Memory B cell (primary cell): ENCODE measurements around the gene CCDC28B.
A peak's percentile ranks its signal among the peaks of the same experiment; 100 is the strongest.

ENCODE experiments used
- ATAC-seq: fragments of 150-1000 bp; cut with Tn5 transposase; 2 replicates; pipeline ENCODE4 v1.10.0; 2021; ENCODE audit warnings: low read depth, mild to moderate bottlenecking, moderate library complexity
- DNase-seq, 2 donors: peaks; one replicate each; pipeline ENCODE4 v3.0.0; 2022; ENCODE audit warnings: low spot score in 2 of 2
- H3K27ac Mint-ChIP-seq: one replicate; pipeline ENCODE4 v1.8.0; 2022; ENCODE audit warnings: mild to moderate bottlenecking, moderate library complexity, mixed read lengths
- H3K27me3 Mint-ChIP-seq: one replicate; pipeline ENCODE4 v1.8.0; 2022; ENCODE audit warnings: mixed read lengths
- H3K36me3 Mint-ChIP-seq: one replicate; pipeline ENCODE4 v1.8.0; 2022; ENCODE audit warnings: mild to moderate bottlenecking, mixed read lengths
- H3K4me1 Mint-ChIP-seq: one replicate; pipeline ENCODE4 v1.8.0; 2022; ENCODE audit warnings: mixed read lengths
- H3K4me3 Mint-ChIP-seq: one replicate; pipeline ENCODE4 v1.8.0; 2022; ENCODE audit warnings: mild to moderate bottlenecking, moderate library complexity, mixed read lengths
- H3K9me3 Mint-ChIP-seq: one replicate; pipeline ENCODE4 v1.8.0; 2022; ENCODE audit warnings: mixed read lengths

The CCDC28B gene

GRCh38 chr1:32199043-32199716 lies 1.2 kb upstream of the CCDC28B start:
- peaks cover 10% of the 10 kb centered on the region for H3K36me3 Mint-ChIP-seq
- H3K27ac Mint-ChIP-seq, result peak overlapping the region; percentile 56
- H3K4me3 Mint-ChIP-seq, result no peak overlapping the region
- H3K27me3 Mint-ChIP-seq, result no peaks in the 10 kb centered on the region
- DNase-seq (no peak), ATAC-seq (no peak)
- H3K4me1 Mint-ChIP-seq, result peaks cover 22% of the 10 kb centered on the region
- no peaks in the 10 kb centered on the region for H3K9me3 Mint-ChIP-seq

DNA sequence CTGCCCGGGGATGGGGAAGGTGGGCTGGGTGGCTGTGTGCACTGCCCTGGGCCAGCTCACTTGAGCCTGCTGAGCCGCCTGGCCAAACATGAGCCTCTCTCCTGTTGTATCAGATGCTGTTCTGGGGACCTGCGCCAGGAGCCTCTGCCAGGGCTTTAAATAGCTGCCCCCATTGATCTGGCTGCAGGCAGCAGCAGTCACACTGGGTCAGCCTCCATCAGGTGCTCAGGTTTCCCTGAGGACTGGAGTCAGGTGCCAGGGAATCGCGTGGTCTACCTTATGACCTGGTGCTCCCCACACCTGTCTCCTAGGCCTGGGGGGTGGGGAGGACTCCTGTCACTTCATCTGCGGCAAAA lies 700 bp upstream of the CCDC28B start:
- Mint-ChIP-seq H3K27me3 (no peaks in the 10 kb centered on the region), H3K4me3 (peak overlapping the region; percentile 97), H3K27ac (peak overlapping the region; percentile 92), H3K4me1 (peaks cover 22% of the 10 kb centered on the region), H3K9me3 (no peaks in the 10 kb centered on the region), H3K36me3 (peaks cover 6% of the 10 kb centered on the region)
- DNase-seq (no peak), ATAC-seq (no peak)

DNA sequence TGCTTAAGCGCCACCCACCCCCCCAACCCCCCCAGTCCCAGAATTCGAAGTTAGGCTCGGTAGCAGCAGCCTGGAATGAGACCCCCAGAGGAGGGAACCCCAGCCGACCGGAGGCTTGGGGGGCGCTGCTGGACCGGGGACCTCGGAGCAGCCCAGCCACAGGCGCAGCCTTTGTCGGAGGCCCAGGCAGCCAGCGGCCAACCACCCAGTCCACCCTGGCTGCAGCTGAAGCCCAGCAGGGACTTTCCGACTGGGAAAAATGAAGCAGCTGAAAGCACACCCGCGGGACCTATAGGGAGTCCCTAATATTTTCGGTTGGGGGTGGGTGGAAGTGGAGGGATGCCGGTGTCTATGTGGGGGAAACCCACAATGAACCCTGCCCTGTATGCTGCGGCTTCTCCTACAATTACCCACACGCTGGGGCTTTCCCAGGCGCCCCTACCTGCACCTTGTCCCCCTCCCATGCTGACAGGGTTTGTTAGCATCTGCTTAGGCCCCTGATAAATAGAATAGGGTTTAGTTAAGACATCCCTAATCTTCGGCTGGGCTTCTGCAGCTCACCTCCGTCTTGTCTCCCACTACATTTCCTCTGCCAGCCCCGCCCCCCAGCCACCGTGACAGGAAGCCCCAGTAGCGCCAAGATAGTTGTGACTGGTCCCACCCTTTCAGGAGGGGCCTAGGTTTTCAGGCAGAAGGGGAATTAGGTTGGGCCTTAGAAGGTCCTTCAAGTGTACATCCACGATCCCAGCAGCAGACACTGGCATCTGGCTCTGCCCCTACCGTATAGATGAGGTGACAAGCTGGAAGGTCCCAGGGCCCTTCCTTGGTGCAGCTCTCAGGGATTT lies 838 bp downstream of the CCDC28B start:
- Mint-ChIP-seq H3K36me3 (peaks cover 3% of the 10 kb centered on the region), H3K27me3 (no peaks in the 10 kb centered on the region), H3K27ac (peak overlapping the region; percentile 92), H3K9me3 (no peaks in the 10 kb centered on the region), H3K4me1 (peaks cover 22% of the 10 kb centered on the region), H3K4me3 (peak overlapping the region; percentile 97)
- DNase-seq (peak; percentile 53 to 61), ATAC-seq (peak; percentile 73)

- H3K27ac Mint-ChIP-seq, result peak overlapping the region; percentile 89
- no peaks in the 10 kb centered on the region for H3K36me3 Mint-ChIP-seq
- ATAC-seq (no peak), DNase-seq (no peak)
- H3K9me3 Mint-ChIP-seq, result no peaks in the 10 kb centered on the region
- peaks cover 40% of the 10 kb centered on the region for H3K4me1 Mint-ChIP-seq
- no peaks in the 10 kb centered on the region for H3K27me3 Mint-ChIP-seq
- peak overlapping the region; percentile 87 for H3K4me3 Mint-ChIP-seq
These were observed 4.6 kb downstream of the CCDC28B start for GRCh38 chr1:32204943-32205361.

GRCh38 chr1:32205401-32206370 lies 5.3 kb downstream of the CCDC28B start, which contains the start of gene IQCC:
Gene IQCC, plus strand, starts transcription at chr1:32205671. Its CDS starts 11 bp downstream, at chr1:32205682.
- Mint-ChIP-seq H3K27me3 (no peaks in the 10 kb centered on the region), H3K27ac (peak within 1 kb of the TSS; percentile 89), H3K4me1 (peaks cover 34% of the 10 kb centered on the region), H3K9me3 (no peaks in the 10 kb centered on the region), H3K4me3 (peak within 1 kb of the TSS; percentile 87), H3K36me3 (no peaks in the 10 kb centered on the region)
- peak; percentile 65 for ATAC-seq
- peak; percentile 78 to 79 for DNase-seq

GRCh38 chr1:32208469-32208868 lies 8.1 kb downstream of the CCDC28B start:
- H3K9me3 Mint-ChIP-seq, result no peaks in the 10 kb centered on the region
- H3K27me3 Mint-ChIP-seq, result no peaks in the 10 kb centered on the region
- ATAC-seq (peak; percentile 68), DNase-seq (no peak)
- H3K4me3 Mint-ChIP-seq, result no peak overlapping the region
- no peaks in the 10 kb centered on the region for H3K36me3 Mint-ChIP-seq
- peaks cover 21% of the 10 kb centered on the region for H3K4me1 Mint-ChIP-seq
- H3K27ac Mint-ChIP-seq, result no peak overlapping the region

DNA sequence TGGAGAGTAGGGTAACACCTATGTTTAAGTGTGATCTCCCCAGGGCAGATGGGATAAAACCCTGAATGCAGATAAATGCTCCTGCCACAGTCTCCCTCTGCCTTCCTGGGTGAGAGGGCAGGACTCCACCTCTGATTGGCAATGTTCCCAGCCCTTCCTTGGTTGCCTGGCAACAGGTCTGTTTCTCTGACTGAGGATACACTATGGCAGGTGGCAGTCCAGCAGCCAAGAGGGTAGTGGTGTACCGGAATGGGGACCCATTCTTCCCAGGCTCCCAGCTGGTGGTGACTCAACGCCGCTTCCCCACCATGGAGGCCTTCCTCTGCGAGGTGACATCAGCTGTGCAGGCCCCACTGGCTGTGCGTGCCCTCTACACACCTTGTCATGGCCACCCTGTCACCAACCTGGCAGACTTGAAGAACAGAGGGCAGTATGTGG lies 8.5 kb downstream of the CCDC28B start, which contains the start of gene DCDC2B:
Gene DCDC2B (plus strand): TSS at position 199 of the 438 bp plus-strand sequence. CDS start 5 bp downstream, at position 204.
- H3K27me3 Mint-ChIP-seq, result no peaks in the 10 kb centered on the region
- H3K27ac Mint-ChIP-seq, result peak within 1 kb of the TSS; percentile 31
- H3K36me3 Mint-ChIP-seq, result no peaks in the 10 kb centered on the region
- H3K9me3 Mint-ChIP-seq, result no peaks in the 10 kb centered on the region
- H3K4me1 Mint-ChIP-seq, result peaks cover 21% of the 10 kb centered on the region
- no peak for DNase-seq
- ATAC-seq, result no peak
- no peak within 1 kb of the TSS for H3K4me3 Mint-ChIP-seq

GRCh38 chr1:32215629-32216480 lies 15.5 kb downstream of the CCDC28B start:
- no peak overlapping the region for H3K4me3 Mint-ChIP-seq
- peak; percentile 95 for ATAC-seq
- DNase-seq, result peak in 1 of 2 donors; percentile 50

DNA sequence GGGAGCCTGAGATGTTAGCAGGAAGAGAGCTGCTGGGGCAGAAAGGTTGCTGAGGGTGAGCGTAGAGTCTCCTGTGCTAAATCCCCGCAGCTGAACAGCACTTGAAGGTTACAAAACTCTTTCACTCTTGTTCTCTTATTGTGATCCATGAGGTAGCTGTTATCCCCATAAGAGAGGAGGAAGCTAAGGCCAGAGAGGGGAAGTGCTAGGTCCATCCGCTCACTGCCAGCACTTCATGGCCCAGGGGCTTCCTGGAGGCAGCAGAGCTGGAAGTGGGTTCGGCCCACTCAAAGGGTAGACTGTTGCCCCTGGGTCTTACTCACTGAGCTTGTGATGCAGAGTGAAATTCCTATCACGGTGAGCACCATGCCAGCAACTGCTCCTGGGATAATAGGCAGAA lies 16.2 kb downstream of the CCDC28B start:
- Mint-ChIP-seq H3K27ac (no peak overlapping the region), H3K4me3 (no peak overlapping the region), H3K4me1 (peaks cover 16% of the 10 kb centered on the region), H3K9me3 (no peaks in the 10 kb centered on the region), H3K27me3 (no peaks in the 10 kb centered on the region), H3K36me3 (peaks cover 13% of the 10 kb centered on the region)
- DNase-seq (no peak), ATAC-seq (no peak)

More at GRCh38 chr1:32215629-32216480, 15.5 kb downstream of the CCDC28B start:
- peaks cover 11% of the 10 kb centered on the region for H3K4me1 Mint-ChIP-seq
- H3K36me3 Mint-ChIP-seq, result peaks cover 13% of the 10 kb centered on the region
- no peak overlapping the region for H3K27ac Mint-ChIP-seq
- no peaks in the 10 kb centered on the region for H3K27me3 Mint-ChIP-seq
- no peaks in the 10 kb centered on the region for H3K9me3 Mint-ChIP-seq

GRCh38 chr1:32219022-32219421 lies 18.6 kb downstream of the CCDC28B start:
- no peaks in the 10 kb centered on the region for H3K9me3 Mint-ChIP-seq
- H3K27ac Mint-ChIP-seq, result peak overlapping the region; percentile 38
- no peaks in the 10 kb centered on the region for H3K27me3 Mint-ChIP-seq
- peaks cover 15% of the 10 kb centered on the region for H3K36me3 Mint-ChIP-seq
- ATAC-seq, result no peak
- peaks cover 19% of the 10 kb centered on the region for H3K4me1 Mint-ChIP-seq
- DNase-seq, result no peak
- no peak overlapping the region for H3K4me3 Mint-ChIP-seq

GRCh38 chr1:32220746-32221580 lies 20.6 kb downstream of the CCDC28B start:
- Mint-ChIP-seq H3K36me3 (peaks cover 19% of the 10 kb centered on the region), H3K4me1 (peaks cover 22% of the 10 kb centered on the region), H3K27ac (peak overlapping the region; percentile 97)

GRCh38 chr1:32221581-32221979 lies 21.2 kb downstream of the CCDC28B start:
- no peaks in the 10 kb centered on the region for H3K27me3 Mint-ChIP-seq
- peak overlapping the region; percentile 97 for H3K27ac Mint-ChIP-seq
- peaks cover 15% of the 10 kb centered on the region for H3K36me3 Mint-ChIP-seq
- no peaks in the 10 kb centered on the region for H3K9me3 Mint-ChIP-seq
- no peak for ATAC-seq
- H3K4me1 Mint-ChIP-seq, result peaks cover 22% of the 10 kb centered on the region
- H3K4me3 Mint-ChIP-seq, result peak overlapping the region; percentile 98
- DNase-seq, result no peak

More at GRCh38 chr1:32220746-32221580, 20.6 kb downstream of the CCDC28B start:
- H3K9me3 Mint-ChIP-seq, result no peaks in the 10 kb centered on the region
- peak overlapping the region; percentile 98 for H3K4me3 Mint-ChIP-seq
- DNase-seq (no peak), ATAC-seq (peak; percentile 63)
- H3K27me3 Mint-ChIP-seq, result no peaks in the 10 kb centered on the region
